ENCODE results near the gene FAM180B.
"Not testable (repeated sequence)": the region's sequence is repeated elsewhere in the genome, so short reads cannot be mapped to it uniquely, and the experiment has no call there.

Gene FAM180B

DNA sequence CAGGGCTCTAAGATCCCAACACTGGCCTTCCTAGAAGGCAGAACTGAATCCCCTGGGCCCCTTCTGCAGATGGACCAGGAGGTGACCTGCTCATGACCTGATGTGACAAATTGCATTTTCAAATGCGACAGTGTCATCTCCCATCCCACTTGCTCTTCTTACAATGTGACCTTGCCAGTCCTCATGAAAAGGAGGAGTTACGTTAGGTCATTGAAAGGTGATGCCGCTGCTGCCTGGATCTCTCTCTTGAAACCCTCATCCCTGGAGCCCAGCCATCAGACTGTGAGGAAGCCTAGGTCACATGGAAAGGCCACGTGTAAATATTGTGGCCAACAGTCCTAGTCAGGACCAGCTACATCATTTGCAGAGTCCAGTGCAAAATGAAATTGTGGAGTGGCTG lies 13.4 kb downstream of the FAM180B start:
- DNase-seq = no peak

DNA sequence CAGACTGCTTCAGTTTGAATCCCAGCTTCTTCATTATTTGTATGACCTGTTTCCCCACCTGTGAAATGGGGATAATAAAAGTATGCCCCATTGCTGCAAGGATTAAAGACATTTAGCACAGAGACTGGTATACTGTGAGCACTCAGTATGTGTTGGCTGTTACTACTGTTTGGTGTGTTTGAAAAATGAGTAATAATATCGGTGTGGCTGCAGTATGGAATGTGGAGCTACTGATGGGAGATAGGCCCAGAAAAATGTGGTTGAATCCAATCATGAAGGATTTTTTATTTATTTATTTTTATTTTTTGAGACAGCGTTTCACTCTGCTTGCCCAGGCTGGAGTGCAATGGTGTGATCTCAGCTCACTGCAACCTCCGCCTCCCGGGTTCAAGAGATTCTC lies 16.8 kb downstream of the FAM180B start:
- no peak for DNase-seq

DNA sequence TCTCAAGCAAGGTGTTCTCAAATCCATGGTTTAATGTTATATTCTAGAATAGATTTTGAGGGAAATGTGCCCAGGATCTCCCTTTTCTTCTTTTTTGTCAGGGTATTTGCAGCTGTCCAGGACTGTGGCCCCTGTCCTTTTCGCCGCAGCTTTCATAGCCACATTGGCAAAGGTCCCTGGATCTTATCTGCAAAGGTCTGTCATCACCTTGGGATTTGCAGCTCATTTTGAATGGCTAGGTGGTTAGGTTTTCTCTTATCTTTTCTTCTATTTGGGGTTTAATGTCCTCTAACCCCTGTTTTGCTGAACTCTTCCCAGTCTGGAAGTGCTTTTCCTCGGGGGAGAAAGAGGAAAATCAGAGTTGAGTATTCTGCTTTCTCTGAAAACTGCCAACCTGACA lies 19.4 kb downstream of the FAM180B start:
- DNase-seq = no peak

DNA sequence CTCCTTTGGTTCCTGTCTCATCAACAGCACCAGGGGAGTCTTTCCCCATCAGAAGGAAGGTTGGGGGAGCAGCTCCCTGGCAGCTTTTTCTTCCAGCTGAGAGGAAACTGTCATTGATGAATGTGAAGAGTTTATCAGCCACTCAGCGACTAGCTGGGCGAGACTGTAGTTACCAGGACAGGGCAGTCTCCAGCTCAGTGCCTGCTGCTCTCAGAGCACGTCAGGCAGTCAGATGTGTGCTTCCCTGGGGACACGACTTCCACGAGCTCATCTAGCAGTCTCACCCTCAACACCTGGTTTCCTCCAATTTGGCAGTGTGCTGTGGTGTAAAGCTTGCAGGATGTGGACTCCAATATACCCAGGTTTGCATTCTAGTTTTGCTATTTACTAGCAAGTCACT lies 20.3 kb downstream of the FAM180B start:
- no peak for DNase-seq

DNA sequence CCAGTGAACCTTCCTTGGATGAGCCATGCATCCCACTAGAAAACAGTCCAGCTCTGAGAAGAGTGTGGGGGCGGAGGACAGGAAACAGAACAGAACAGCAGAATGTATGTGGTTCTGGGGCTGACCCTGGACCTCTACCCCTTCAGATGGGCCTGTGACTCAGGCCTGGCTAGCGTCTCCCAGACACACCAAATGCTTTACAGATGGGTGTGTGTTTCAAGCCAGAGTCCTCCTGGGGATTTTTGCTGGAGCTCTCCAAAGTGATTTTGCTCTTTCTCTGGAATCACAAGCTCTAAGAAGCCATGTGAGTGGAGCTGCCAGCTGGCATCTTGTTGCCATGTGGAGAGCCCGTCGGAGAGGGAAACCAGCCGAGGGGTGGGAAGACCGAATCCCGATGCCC lies 20.9 kb downstream of the FAM180B start:
- DNase-seq = no peak

DNA sequence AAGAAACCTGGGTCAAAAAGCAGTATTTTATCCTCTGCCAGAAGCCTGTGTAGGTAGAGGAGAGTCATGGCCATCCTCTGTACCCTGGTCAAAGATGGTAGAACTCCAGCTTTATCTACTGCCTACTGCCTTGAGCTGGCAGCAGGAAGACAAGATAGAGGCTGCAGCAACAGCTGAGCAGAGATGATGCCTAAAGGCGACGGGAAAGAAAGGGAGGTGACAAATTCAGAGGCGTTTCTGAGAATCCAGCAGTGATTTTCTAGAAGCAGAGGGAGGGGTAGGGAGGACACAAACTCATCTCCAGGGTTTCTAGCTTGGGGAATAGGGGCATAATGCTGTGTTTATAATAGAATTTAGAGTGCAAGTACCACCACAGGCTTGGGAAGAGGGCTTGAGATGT lies 23.2 kb downstream of the FAM180B start:
- peak; percentile 90 for DNase-seq

DNA sequence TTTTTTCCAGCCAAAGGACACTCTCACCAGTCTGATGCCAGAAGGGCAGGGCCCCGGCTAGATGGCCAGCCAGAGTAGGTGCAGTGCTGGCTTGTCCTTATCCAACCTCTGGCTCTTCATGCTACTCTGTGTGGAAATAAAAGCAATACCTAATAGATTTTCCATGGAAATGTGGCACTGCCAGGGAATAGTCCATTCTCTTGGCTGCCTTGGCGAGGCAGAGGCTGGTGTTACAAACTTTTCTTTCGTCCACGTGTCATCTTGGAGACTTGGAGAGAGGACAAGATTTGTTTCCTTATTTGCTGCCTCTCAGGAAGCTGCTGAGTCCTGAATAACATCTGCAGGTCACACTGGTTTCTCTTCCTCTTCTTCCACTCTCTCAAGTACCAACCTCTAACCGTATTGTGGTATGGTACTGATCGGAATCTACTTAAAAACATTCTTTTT lies 24.9 kb downstream of the FAM180B start:
- no peak for DNase-seq

DNA sequence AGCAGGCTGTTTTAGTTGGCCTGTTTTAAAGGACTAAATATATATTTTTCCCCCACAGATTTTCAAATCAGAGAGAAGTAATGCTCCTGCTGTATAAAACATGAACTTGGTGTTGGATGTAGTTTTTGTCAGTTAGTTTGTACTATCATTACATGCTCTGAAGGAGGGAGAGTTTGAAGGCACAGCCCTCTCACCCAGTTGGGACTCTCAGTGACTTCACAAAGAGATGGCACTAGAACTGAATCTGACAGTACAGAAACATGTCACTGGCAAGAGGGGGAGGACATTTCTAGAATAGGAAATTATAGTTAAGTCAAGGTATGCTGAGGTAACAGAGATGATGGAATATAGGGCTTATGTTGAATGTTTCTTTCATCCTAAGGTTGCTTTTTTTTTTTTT lies 28.8 kb downstream of the FAM180B start:
- no peak for DNase-seq

DNA sequence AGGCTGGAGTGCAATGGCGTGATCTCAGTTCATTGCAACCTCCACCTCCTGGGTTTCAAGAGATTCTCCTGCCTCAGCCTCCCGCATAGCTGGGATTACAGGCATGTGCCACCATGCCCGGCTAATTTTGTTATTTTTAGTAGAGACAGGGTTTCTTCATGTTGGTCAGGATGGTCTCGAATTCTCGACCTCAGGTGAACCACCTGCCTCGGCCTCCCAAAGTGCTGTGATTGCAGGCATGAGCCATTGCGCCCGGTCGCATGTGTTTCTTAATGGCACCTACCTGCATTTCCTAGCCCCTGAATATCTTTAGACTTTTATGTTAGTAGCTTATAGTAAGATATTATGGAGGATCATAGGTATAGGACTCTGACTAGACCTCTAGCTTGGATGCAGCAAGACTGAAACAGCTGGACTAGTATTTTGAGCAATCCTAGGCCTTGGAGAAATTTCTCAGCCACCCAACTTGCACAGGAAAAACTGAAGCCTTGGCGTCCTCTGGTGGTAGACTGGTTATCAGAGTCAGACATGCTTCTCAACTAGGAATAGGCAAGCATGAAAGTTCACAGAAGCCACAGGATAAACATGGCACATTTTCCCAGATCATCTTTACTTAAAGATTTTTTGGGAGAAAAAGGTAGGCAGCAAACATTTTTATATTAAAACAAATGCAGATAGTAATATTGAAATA lies 30.4 kb downstream of the FAM180B start:
- DNase-seq = peak; percentile 69

DNA sequence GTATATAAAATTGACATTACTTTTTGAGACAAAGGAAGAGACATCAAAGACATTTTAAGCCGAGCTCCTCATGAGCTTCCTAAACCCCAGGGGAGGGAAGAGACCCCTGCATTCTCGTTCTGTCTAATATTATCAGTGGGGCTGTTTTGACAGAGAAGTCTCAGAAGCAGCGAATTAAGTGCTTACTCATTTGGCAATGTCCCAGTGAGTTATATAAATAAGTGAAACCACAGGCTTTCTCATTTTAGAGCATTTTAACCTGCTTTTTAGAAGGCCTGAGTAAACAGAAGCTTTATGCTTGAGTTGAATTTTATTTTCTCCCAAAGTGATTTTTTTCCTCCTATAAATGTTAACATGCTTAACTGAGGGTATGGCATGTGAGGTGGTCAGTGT lies 30.9 kb downstream of the FAM180B start:
- no peak for DNase-seq

DNA sequence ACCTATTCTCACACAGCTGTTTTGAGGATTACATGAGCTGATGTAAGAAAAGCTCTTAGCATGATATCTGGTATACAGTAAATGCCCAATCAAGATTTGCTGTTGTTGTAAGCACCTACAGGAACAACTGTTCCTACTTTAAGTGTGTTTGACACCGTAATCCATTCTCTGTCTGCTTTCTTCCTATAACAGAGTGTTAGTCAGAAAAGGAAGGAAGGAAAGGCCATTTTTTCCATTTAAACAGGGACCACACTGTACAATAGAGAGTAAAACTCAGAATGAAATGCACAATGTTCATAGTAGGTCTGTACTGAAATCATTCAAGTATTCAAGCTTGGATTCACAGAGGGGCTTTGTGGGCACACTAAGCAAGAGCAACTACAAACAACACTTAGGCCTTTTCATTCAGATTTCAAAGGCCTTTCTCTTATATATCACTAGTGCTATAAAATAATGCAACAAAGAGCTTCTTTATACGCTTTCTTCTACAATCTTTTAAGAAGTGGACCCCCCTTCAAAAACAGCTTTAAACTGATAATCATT lies 34.4 kb downstream of the FAM180B start:
- DNase-seq = no peak

DNA sequence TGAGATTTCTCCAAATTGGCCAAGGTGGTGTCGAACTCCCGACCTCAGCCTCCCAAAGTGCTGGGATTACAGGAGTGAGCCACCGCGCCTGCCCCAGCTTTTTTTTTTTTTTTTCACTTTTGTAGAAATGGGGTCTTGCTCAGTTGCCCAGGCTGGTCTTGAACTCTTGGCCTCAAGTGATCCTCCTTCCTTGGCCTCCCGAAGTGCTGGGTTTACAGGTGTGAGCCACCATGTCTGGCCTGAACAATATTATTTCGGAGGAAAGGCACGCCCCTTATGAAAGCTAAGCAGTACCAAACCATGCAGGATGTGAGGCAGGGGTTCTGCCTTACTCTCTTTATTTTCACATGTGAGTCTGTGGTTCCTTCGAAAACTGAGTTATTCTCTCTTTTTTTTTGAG lies 39.8 kb downstream of the FAM180B start:
- no peak for DNase-seq

DNA sequence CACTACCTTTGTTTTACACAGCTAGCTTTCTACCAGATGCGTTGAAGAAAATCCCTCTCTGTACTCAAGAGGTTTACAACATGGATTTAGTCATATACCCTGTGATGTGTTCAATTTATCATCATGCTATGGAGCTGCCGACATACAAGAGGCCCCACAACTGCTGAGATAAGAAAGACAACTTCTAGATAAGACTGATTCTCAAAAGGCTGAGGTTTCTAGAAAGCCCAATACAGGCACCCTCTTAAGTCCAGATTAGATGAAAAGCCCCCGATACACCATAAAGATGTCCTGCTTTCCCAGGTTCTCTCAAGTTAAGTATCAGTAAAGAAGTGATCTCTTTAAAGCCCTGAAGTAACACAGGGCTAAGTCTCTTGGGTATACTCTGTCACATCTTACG lies 41.5 kb downstream of the FAM180B start:
- DNase-seq = no peak

DNA sequence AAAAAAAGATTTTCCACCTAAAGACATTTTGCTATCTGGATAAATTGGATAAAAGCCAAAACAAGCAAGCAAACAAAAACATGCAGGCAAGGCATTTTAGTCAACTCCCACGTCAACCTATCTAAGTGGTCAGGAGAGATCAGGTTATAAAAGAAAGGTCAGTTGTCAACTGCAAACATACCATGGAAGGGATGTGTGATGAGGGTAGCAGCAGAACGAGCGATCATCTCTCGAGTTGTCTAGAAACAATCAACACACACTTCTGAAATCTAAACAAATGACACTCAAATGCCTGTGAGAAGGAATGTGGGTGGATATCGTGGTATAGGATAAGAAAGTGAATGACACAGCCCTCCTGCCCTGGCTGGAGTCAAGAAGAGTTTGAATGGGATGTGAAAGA lies 45.0 kb downstream of the FAM180B start:
- DNase-seq = no peak

DNA sequence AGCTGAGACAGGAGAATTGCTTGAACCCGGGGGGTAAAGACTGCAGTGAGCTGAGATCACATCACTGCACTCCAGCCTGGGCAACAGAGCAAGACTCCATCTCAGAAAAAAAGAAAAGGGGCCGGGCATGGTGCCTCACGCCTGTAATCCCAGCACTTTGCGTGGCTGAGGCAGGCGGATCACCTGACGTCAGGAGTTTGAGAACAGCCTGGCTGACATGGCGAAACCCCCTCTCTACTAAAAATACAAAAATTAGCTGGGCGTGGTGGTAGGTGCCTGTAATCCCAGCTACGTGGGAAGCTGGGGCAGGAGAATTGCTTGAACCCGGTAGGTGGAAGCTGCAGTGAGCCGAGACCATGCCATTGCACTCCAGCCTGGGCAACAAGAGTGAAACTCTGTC lies 49.9 kb downstream of the FAM180B start:
- DNase-seq = not testable (repeated sequence)

Data from hematopoietic multipotent progenitor cell treated with erythropoietin and hydrocortisone succinate and interleukin-3 and kit ligand, for 8 days (in vitro differentiated cells).